Glutamatergic neuron (in vitro differentiated cells): Measurements from ENCODE around the gene F2RL2. TPM values are rescaled to one million over a fixed set of nuclear protein-coding genes. Genes with fewer than 3 reads are reported as not detected.

ENCODE experiments used
- DNase-seq: peaks from one replicate; pipeline ENCODE4 v3.0.0; 2022
- H3K27ac Mint-ChIP-seq: one replicate; pipeline ENCODE4 v1.8.0; 2020; ENCODE audit warnings: mild to moderate bottlenecking, mixed read lengths, inconsistent platforms; ENCODE audit not compliant: unreplicated experiment
- H3K27me3 Mint-ChIP-seq: one replicate; pipeline ENCODE4 v1.8.0; 2020; ENCODE audit warnings: mild to moderate bottlenecking, moderate library complexity, mixed read lengths, inconsistent platforms; ENCODE audit not compliant: unreplicated experiment
- H3K36me3 Mint-ChIP-seq: one replicate; pipeline ENCODE4 v1.8.0; 2020; ENCODE audit warnings: mild to moderate bottlenecking, mixed read lengths, inconsistent platforms; ENCODE audit not compliant: unreplicated experiment
- H3K4me1 Mint-ChIP-seq: one replicate; pipeline ENCODE4 v1.8.0; 2020; ENCODE audit warnings: mild to moderate bottlenecking, low read depth, mixed read lengths, inconsistent platforms; ENCODE audit not compliant: unreplicated experiment
- H3K4me3 Mint-ChIP-seq: one replicate; pipeline ENCODE4 v1.8.0; 2020; ENCODE audit warnings: mild to moderate bottlenecking, mixed read lengths, inconsistent platforms; ENCODE audit not compliant: unreplicated experiment
- H3K9me3 Mint-ChIP-seq: one replicate; pipeline ENCODE4 v1.8.0; 2020; ENCODE audit warnings: mild to moderate bottlenecking, moderate library complexity, mixed read lengths, inconsistent platforms; ENCODE audit not compliant: unreplicated experiment
- CTCF ChIP-seq: fragments of 200-600 bp; sonication (generic); IDR thresholded peaks from one replicate; pipeline ENCODE4 v1.5.0; 2021; ENCODE audit not compliant: partially characterized antibody, unreplicated experiment
- total RNA-seq: library from RNA; stranded (reverse); fragmentation: NEBNext Ultra II Directional; extraction: Animal tissue kit (Norgen Biotek cat#: 25700); gene quantifications from one replicate; pipeline ENCODE4 v1.2.1, GENCODE V29; 2021; ENCODE audit not compliant: unreplicated experiment

The F2RL2 gene
- total RNA-seq, 1 donor from 2014 or later: not detected

DNA sequence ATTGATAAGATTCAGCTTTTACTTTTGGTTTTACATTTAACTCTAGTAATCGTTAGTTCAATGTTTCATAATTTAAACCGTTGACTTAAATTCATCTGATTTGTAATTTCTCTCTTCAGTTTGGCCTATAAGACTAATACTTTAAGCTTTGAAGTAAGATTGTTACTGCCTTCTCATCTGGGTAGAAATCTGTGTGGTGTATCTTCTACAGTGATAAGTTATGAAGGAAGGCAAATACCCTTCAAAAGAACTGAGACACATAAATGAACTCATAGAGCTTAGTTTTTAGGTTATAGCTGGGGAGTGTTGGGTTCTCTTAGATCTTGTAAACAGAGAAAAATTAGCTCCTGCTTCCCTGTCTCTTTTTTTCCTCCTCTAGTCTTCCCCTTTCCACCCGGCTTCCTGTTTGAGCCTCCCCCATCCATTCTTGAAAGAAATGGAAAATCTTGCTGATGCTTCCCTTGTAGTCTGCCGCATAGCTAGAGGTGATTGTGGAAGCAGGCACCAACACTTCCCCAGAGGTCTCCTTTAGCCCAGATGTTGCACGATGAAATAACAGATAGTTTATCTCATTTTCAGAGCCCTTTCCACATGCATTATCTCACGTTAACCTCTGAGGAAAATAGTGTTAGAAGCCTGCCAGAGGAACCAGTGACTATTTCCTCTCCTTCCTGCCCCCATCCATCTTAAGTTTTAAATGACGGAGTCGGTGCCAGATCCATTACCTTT lies 2.0 kb upstream of the F2RL2 start:
- Mint-ChIP-seq H3K27me3 (no peaks in the 10 kb centered on the region), H3K4me3 (no peak overlapping the region), H3K36me3 (no peaks in the 10 kb centered on the region), H3K4me1 (peaks cover 2% of the 10 kb centered on the region), H3K27ac (no peak overlapping the region), H3K9me3 (no peaks in the 10 kb centered on the region)
- no peak for DNase-seq
- no peak for TF ChIP-seq CTCF

- H3K27ac Mint-ChIP-seq: no peak overlapping the region
- H3K9me3 Mint-ChIP-seq: peaks cover 3% of the 10 kb centered on the region
- peaks cover 2% of the 10 kb centered on the region for H3K4me1 Mint-ChIP-seq
- no peak for DNase-seq
- no peak for TF ChIP-seq CTCF
- H3K4me3 Mint-ChIP-seq: no peak overlapping the region
- H3K36me3 Mint-ChIP-seq: no peaks in the 10 kb centered on the region
- no peaks in the 10 kb centered on the region for H3K27me3 Mint-ChIP-seq
These were observed 1.1 kb downstream of the F2RL2 start for GRCh38 chr5:76622076-76622475.

DNA sequence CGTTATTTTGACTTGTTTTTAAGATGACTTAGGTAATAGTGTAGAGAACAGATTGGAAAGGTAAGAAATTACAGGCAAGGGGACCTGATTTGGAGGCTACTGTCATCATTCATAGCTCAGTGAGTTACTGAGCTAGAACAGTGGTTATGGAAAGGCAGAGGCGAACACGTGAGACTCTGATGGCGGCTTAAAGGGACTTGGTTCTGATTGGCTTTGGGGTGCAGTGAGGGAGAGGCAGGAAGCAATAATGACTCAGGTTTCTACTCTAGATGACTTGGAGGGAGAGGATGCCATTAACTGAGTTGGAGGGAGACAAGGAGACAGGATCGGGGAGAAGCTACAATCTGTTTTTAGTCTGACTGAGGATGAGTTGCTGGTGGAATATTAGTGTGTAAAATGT lies 3.0 kb downstream of the F2RL2 start:
- peaks cover 2% of the 10 kb centered on the region for H3K4me1 Mint-ChIP-seq
- TF ChIP-seq CTCF: no peak
- H3K27me3 Mint-ChIP-seq: no peaks in the 10 kb centered on the region
- peaks cover 3% of the 10 kb centered on the region for H3K9me3 Mint-ChIP-seq
- DNase-seq: no peak
- H3K4me3 Mint-ChIP-seq: no peak overlapping the region
- no peak overlapping the region for H3K27ac Mint-ChIP-seq
- no peaks in the 10 kb centered on the region for H3K36me3 Mint-ChIP-seq

- no peak for TF ChIP-seq CTCF
- Mint-ChIP-seq H3K9me3 (peaks cover 3% of the 10 kb centered on the region), H3K4me1 (no peaks in the 10 kb centered on the region), H3K27ac (no peak overlapping the region), H3K36me3 (no peaks in the 10 kb centered on the region), H3K27me3 (no peaks in the 10 kb centered on the region), H3K4me3 (no peak overlapping the region)
- no peak for DNase-seq
These were observed 5.5 kb downstream of the F2RL2 start for GRCh38 chr5:76617675-76618074.

GRCh38 chr5:76617229-76617628 lies 6.0 kb downstream of the F2RL2 start:
- no peaks in the 10 kb centered on the region for H3K4me1 Mint-ChIP-seq
- H3K27me3 Mint-ChIP-seq: no peaks in the 10 kb centered on the region
- H3K4me3 Mint-ChIP-seq: no peak overlapping the region
- DNase-seq: no peak
- H3K9me3 Mint-ChIP-seq: peaks cover 3% of the 10 kb centered on the region
- no peaks in the 10 kb centered on the region for H3K36me3 Mint-ChIP-seq
- TF ChIP-seq CTCF: no peak
- H3K27ac Mint-ChIP-seq: no peak overlapping the region
